Testis (tissue), 3 donors: Measurements from ENCODE around the gene C10orf67. TPM values are rescaled to one million over a fixed set of nuclear protein-coding genes. Genes with fewer than 3 reads are reported as not detected.
"Not testable (repeated sequence)": the region's sequence is repeated elsewhere in the genome, so short reads cannot be mapped to it uniquely, and the experiment has no call there.

Experiments
- DNase-seq: peaks from one replicate; pipeline ENCODE4 v3.0.0-alpha.2; 2019
- H3K27ac ChIP-seq, 2 donors: fragments of 200-600 bp; sonication (generic); one replicate each; pipeline ENCODE4 v1.5.1; 2019
- H3K27me3 ChIP-seq: fragments of 200-600 bp; sonication (generic); one replicate; pipeline ENCODE4 v1.5.1; 2019
- H3K36me3 ChIP-seq: fragments of 200-600 bp; sonication (generic); one replicate; pipeline ENCODE4 v1.5.1; 2017; ENCODE audit warnings: low read depth; ENCODE audit errors: missing control alignments
- H3K4me1 ChIP-seq: fragments of 200-600 bp; sonication (generic); one replicate; pipeline ENCODE4 v1.5.1; 2019
- H3K4me3 ChIP-seq, 2 donors: fragments of 200-600 bp; sonication (generic); one replicate each; pipeline ENCODE4 v1.5.1; 2017 to 2019
- H3K9me3 ChIP-seq: fragments of 200-600 bp; sonication (generic); one replicate; pipeline ENCODE4 v1.5.1; 2017
- POLR2A ChIP-seq: fragments of 450-650 bp; IDR thresholded peaks from one replicate; pipeline ENCODE4 v1.6.1; 2017; ENCODE audit warnings: antibody characterized with exemption, mild to moderate bottlenecking, moderate library complexity
- WGBS, 2 donors: methylation state at CpG; one replicate each; pipeline ENCODE4 v1.1.5; 2018; 5-methylcytosine and 5-hydroxymethylcytosine counted together
- intact Hi-C: fragments of 100-400 bp; cut with DNase I; formaldehyde crosslinking; loops from one replicate; pipeline ENCODE4 v1.15.1; 2023; ENCODE audit warnings: low total_unique reads
- polyA plus RNA-seq: library from polyadenylated mRNA; stranded (reverse); fragments of 350-450 nt; fragmentation: Illumina TruSeq; extraction: RNeasy Lipid Tissue Mini Kit (QIAGEN cat#74804); gene quantifications from one replicate; pipeline ENCODE4 v1.2.3, GENCODE V29; 2014; ENCODE audit warnings: low read depth, low replicate concordance; ENCODE audit not compliant: insufficient read depth
- total RNA-seq, 2 donors: library from RNA; depleted of rRNA; stranded (reverse); fragments of >200 nt; gene quantifications; one replicate each; pipeline ENCODE4 v1.2.3, GENCODE V29; 2016
- TF ChIP-seq, protein P1 (sequence below), 3 experiments: fragments of 450-650 bp in 2 of 3; fragments of 200-600 bp in 1 of 3; sonication (generic) in 1 of 3; IDR thresholded peaks; one replicate each; pipeline ENCODE4 v1.5.1; 2016 to 2019; ENCODE audit warnings: antibody characterized with exemption in 3 of 3, mild to moderate bottlenecking in 2 of 3, moderate library complexity in 1 of 3

C10orf67 gene
- total and polyA plus RNA-seq, 3 donors from 2014 or later = 3.0 to 11.1 (median 7.1) TPM

DNA sequence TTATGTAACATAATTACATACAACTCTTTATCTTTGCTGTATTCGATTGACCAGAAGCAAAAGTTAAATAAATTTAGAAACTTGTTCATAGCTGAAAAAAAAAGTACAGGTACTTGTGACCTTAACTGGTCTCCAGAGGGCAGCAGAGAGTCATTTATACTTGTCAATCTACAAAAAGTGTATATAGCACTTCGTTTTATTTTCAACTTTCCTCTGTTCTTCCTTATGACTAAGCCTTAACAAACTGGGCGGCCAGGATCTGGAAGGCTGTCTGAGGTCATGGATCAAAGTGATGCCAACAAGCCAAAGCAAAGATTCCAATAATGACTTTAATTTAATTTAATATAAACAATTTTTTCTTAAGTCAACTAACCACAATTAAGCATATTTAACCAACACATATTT, 29.8 kb downstream of the C10orf67 start:
- H3K4me1 ChIP-seq = no peaks in the 10 kb centered on the region
- H3K4me3 ChIP-seq = no peak overlapping the region
- intact Hi-C loops = loop anchor here (10.0 kb wide), 1 partner anchor 210 kb away; no protein-coding TSS in a partner anchor
- H3K9me3 ChIP-seq = no peaks in the 10 kb centered on the region
- 19 to 24% methylated on average over 3 of the region's 3 CpGs for WGBS, 2 donors
- no peak for TF ChIP-seq POLR2A
- TF ChIP-seq, protein P1, sequence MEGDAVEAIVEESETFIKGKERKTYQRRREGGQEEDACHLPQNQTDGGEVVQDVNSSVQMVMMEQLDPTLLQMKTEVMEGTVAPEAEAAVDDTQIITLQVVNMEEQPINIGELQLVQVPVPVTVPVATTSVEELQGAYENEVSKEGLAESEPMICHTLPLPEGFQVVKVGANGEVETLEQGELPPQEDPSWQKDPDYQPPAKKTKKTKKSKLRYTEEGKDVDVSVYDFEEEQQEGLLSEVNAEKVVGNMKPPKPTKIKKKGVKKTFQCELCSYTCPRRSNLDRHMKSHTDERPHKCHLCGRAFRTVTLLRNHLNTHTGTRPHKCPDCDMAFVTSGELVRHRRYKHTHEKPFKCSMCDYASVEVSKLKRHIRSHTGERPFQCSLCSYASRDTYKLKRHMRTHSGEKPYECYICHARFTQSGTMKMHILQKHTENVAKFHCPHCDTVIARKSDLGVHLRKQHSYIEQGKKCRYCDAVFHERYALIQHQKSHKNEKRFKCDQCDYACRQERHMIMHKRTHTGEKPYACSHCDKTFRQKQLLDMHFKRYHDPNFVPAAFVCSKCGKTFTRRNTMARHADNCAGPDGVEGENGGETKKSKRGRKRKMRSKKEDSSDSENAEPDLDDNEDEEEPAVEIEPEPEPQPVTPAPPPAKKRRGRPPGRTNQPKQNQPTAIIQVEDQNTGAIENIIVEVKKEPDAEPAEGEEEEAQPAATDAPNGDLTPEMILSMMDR (IDR thresholded peaks at IDR 0.05) = peak; percentile 18 to 57 (median 34)
- no peak overlapping the region for H3K27ac ChIP-seq
- no peaks in the 10 kb centered on the region for H3K36me3 ChIP-seq
- DNase-seq = peak; percentile 62
- H3K27me3 ChIP-seq = no peaks in the 10 kb centered on the region

DNA sequence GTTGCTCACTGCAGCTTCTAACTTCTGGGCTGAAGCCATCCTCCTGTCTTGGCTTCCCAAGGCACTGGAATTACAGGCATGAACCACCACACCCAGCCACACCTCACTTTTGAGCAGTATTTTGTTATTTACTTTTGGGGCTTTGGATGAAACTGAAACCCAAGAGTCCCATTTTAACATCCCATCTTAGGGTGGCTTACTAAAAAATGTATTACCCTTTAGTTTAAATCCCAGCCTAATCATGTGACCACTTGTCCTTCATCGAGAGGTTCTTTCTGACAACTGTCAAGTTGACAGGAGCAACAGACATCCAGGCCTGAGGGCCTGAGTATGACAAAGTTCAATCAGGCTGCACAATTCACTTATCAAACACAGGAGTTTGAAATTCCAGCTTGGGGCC, 33.6 kb downstream of the C10orf67 start:
- Histone ChIP-seq H3K4me3 (no peak overlapping the region), H3K4me1 (no peaks in the 10 kb centered on the region), H3K27ac (no peak overlapping the region), H3K9me3 (no peaks in the 10 kb centered on the region), H3K27me3 (no peaks in the 10 kb centered on the region), H3K36me3 (no peaks in the 10 kb centered on the region)
- intact Hi-C loops = loop anchor here (10.0 kb wide), 1 partner anchor 214 kb away; no protein-coding TSS in a partner anchor
- TF ChIP-seq, protein P1 (IDR thresholded peaks at IDR 0.05) = no peak
- no peak for TF ChIP-seq POLR2A
- no peak for DNase-seq
- WGBS, 2 donors = 89 to 100% methylated on average over 1 of the region's 1 CpG

DNA sequence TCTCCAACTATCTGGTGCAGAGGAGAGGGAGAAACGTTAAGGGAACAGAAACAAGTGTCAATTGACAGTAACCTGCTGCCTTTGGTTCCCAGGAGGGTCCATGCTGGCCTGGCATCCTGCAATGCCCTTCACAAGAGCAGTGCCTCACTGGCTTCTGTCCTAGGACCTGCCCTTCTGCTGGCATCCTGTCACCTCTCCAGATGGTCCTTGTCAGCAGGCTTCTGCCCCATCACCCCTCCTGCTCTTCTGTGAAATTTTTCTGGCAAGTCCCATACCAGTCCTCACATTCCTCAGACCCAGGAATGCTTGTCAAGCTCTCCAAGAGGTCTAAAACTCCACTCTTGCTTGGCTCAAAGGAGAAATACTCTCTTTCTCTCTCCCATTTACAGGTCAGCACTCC, 34.2 kb downstream of the C10orf67 start:
- H3K4me1 ChIP-seq = no peaks in the 10 kb centered on the region
- no peaks in the 10 kb centered on the region for H3K36me3 ChIP-seq
- 14 to 33% methylated on average over 1 of the region's 1 CpG for WGBS, 2 donors
- DNase-seq = no peak
- H3K27me3 ChIP-seq = no peaks in the 10 kb centered on the region
- TF ChIP-seq, protein P1 (IDR thresholded peaks at IDR 0.05) = no peak
- TF ChIP-seq POLR2A = no peak
- no peak overlapping the region for H3K4me3 ChIP-seq
- H3K9me3 ChIP-seq = no peaks in the 10 kb centered on the region
- intact Hi-C loops = loop anchor here (10.0 kb wide), 1 partner anchor 214 kb away; no protein-coding TSS in a partner anchor
- H3K27ac ChIP-seq = no peak overlapping the region

DNA sequence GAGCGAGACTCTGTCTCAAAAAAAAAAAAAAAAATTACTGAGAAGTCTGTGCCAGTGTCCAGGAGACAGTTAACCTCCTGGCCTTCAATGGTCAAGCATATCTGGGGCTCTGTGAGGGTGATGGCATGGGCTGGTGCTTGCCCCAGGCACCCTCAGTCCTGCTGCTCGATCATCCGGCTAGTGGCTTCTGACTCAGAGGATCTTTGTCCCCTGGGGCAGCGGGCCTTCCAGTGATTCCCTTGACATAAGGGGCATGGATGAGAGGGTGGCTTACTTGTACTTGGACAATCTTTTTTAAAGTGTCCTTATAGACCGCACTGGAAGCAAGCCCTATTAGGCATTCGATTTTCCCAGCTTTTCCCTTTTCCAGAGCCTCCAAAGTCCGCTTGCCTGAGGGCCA, 44.6 kb downstream of the C10orf67 start:
- H3K27me3 ChIP-seq, H3K36me3 ChIP-seq, intact Hi-C loops, H3K4me3 ChIP-seq, H3K9me3 ChIP-seq, H3K4me1 ChIP-seq, H3K27ac ChIP-seq, DNase-seq: not testable (repeated sequence)
- 90 to 93% methylated on average over 7 of the region's 7 CpGs for WGBS, 2 donors

DNA sequence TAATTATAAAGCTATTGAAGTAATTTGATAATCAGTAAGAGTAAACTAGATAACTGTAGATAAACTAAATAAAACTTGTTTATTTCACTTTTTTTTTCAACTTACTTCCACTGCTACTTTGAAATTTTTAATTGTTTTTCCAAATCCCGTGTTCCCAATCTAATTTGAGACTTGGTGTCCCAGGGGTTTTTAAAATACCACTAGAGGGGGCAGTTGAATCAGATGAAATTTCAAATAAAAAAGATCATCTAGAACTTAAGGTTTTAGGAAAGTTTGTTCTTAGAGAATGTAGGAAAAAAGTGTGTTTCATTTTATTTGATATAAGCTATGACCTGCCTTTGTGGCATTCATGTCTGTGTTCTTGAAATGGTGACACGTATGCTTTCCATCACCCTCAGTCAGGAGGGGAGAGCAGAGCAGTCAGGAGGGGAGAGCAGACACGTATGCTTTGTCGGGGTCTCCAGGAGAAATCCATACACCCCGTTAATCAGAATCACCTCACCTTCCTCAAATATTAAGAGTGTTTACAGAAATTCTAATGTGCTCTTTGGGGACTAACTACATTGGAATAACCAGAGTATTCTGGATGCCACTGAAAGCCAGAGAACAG, 49.9 kb downstream of the C10orf67 start:
- Histone ChIP-seq H3K27ac (no peak overlapping the region), H3K27me3 (no peaks in the 10 kb centered on the region), H3K4me1 (no peaks in the 10 kb centered on the region), H3K4me3 (no peak overlapping the region), H3K9me3 (no peaks in the 10 kb centered on the region), H3K36me3 (no peaks in the 10 kb centered on the region)
- no peak for TF ChIP-seq POLR2A
- TF ChIP-seq, protein P1 (IDR thresholded peaks at IDR 0.05) = peak in 2 of 3 experiments; percentile 28 to 43
- DNase-seq = no peak
- intact Hi-C loops = no loop called here
- 53 to 72% methylated on average over 5 of the region's 5 CpGs for WGBS, 2 donors
